Activated CD4-positive, alpha-beta T cell treated with anti-CD3 and anti-CD28 coated beads for 1 hour (primary cell): Measurements from ENCODE around the gene APOD.

ENCODE experiments used
- DNase-seq: peaks from one replicate; pipeline ENCODE4 v3.0.0-alpha.2; 2020

Gene APOD

GRCh38 chr3:195522254-195523023, 61.3 kb downstream of the APOD start:
- DNase-seq, result no peak
